Measurements from ENCODE around the gene DNAJB2.

Gene DNAJB2

GRCh38 chr2:219297766-219298456, 18.7 kb downstream of the DNAJB2 start:
- no peaks in the 10 kb centered on the region for H3K9me3 ChIP-seq (ENCODE audit: control insufficient read depth, insufficient read depth, low read length)
- no peak for TF ChIP-seq CTCF (IDR thresholded peaks at IDR 0.05; ENCODE audit: low read depth, low read length, poor library complexity, severe bottlenecking)
- no peak for TF ChIP-seq EZH2phosphoT487 (IDR thresholded peaks at IDR 0.05; ENCODE audit: borderline replicate concordance, low read length)
- no peaks in the 10 kb centered on the region for H3K9me2 ChIP-seq (replicated peaks; ENCODE audit: control insufficient read depth, low read length)
- peaks cover 22% of the 10 kb centered on the region for H3K4me1 ChIP-seq (ENCODE audit: control insufficient read depth, low read length)
- H3K27me3 ChIP-seq (ENCODE audit: control insufficient read depth, low read length): peaks cover 39% of the 10 kb centered on the region
- peaks cover 2% of the 10 kb centered on the region; the same call in 1 of the 2 replicates for H3F3A ChIP-seq (ENCODE audit: control insufficient read depth, insufficient read depth)
- no peak overlapping the region for H3K4me3 ChIP-seq (ENCODE audit: low read length)
- H3K36me3 ChIP-seq (ENCODE audit: control insufficient read depth, low read length): no peaks in the 10 kb centered on the region
- no peaks in the 10 kb centered on the region for H3K79me2 ChIP-seq (ENCODE audit: control insufficient read depth, low read length)
- no peak overlapping the region for H3K27ac ChIP-seq (ENCODE audit: low read depth, low read length)
- H3K4me2 ChIP-seq (ENCODE audit: low read length): no peak overlapping the region
- no peaks in the 10 kb centered on the region for H4K20me1 ChIP-seq (ENCODE audit: control insufficient read depth, insufficient read depth, low read depth, low read length)

GRCh38 chr2:219298759-219299371, 19.7 kb downstream of the DNAJB2 start:
- Histone ChIP-seq H3K36me3 (ENCODE audit: control insufficient read depth, low read length) (no peaks in the 10 kb centered on the region), H3K4me3 (ENCODE audit: low read length) (no peak overlapping the region), H3F3A (ENCODE audit: control insufficient read depth, insufficient read depth) (peaks cover 2% of the 10 kb centered on the region; the same call in 1 of the 2 replicates), H3K9me3 (ENCODE audit: control insufficient read depth, insufficient read depth, low read length) (no peaks in the 10 kb centered on the region), H3K27me3 (ENCODE audit: control insufficient read depth, low read length) (peaks cover 49% of the 10 kb centered on the region), H3K4me1 (ENCODE audit: control insufficient read depth, low read length) (peaks cover 19% of the 10 kb centered on the region), H3K79me2 (ENCODE audit: control insufficient read depth, low read length) (no peaks in the 10 kb centered on the region), H4K20me1 (ENCODE audit: control insufficient read depth, insufficient read depth, low read depth, low read length) (no peaks in the 10 kb centered on the region), H3K9me2 (replicated peaks; ENCODE audit: control insufficient read depth, low read length) (no peaks in the 10 kb centered on the region), H3K4me2 (ENCODE audit: low read length) (peak overlapping the region; percentile 29; the same call in 1 of the 2 replicates), H3K27ac (ENCODE audit: low read depth, low read length) (no peak overlapping the region)
- TF ChIP-seq EZH2phosphoT487 (IDR thresholded peaks at IDR 0.05; ENCODE audit: borderline replicate concordance, low read length): no peak
- peak; percentile 90 for TF ChIP-seq CTCF (IDR thresholded peaks at IDR 0.05; ENCODE audit: low read depth, low read length, poor library complexity, severe bottlenecking)

GRCh38 chr2:219299372-219299760, 20.2 kb downstream of the DNAJB2 start:
- peaks cover 14% of the 10 kb centered on the region for H3K4me1 ChIP-seq (ENCODE audit: control insufficient read depth, low read length)
- H4K20me1 ChIP-seq (ENCODE audit: control insufficient read depth, insufficient read depth, low read depth, low read length): no peaks in the 10 kb centered on the region
- no peaks in the 10 kb centered on the region for H3K36me3 ChIP-seq (ENCODE audit: control insufficient read depth, low read length)
- no peak overlapping the region for H3K4me3 ChIP-seq (ENCODE audit: low read length)
- H3K9me3 ChIP-seq (ENCODE audit: control insufficient read depth, insufficient read depth, low read length): no peaks in the 10 kb centered on the region
- H3K27ac ChIP-seq (ENCODE audit: low read depth, low read length): no peak overlapping the region
- no peaks in the 10 kb centered on the region for H3K9me2 ChIP-seq (replicated peaks; ENCODE audit: control insufficient read depth, low read length)
- H3F3A ChIP-seq (ENCODE audit: control insufficient read depth, insufficient read depth): peaks cover 2% of the 10 kb centered on the region; the same call in 1 of the 2 replicates
- TF ChIP-seq CTCF (IDR thresholded peaks at IDR 0.05; ENCODE audit: low read depth, low read length, poor library complexity, severe bottlenecking): no peak
- TF ChIP-seq EZH2phosphoT487 (IDR thresholded peaks at IDR 0.05; ENCODE audit: borderline replicate concordance, low read length): no peak
- peaks cover 49% of the 10 kb centered on the region for H3K27me3 ChIP-seq (ENCODE audit: control insufficient read depth, low read length)
- no peak overlapping the region for H3K4me2 ChIP-seq (ENCODE audit: low read length)
- H3K79me2 ChIP-seq (ENCODE audit: control insufficient read depth, low read length): no peaks in the 10 kb centered on the region

Data from DOHH2 (cell line).